HG03175 (cell line): Measurements from ENCODE around the gene IQUB.
"Not testable (repeated sequence)": the region's sequence is repeated elsewhere in the genome, so short reads cannot be mapped to it uniquely, and the experiment has no call there.

ENCODE experiments used
- ATAC-seq: cut with Tn5 transposase; IDR thresholded peaks from one replicate; pipeline ENCODE4 v1.9.1; 2021; ENCODE audit warnings: mild to moderate bottlenecking, moderate library complexity; ENCODE audit not compliant: unreplicated experiment

Gene IQUB

DNA sequence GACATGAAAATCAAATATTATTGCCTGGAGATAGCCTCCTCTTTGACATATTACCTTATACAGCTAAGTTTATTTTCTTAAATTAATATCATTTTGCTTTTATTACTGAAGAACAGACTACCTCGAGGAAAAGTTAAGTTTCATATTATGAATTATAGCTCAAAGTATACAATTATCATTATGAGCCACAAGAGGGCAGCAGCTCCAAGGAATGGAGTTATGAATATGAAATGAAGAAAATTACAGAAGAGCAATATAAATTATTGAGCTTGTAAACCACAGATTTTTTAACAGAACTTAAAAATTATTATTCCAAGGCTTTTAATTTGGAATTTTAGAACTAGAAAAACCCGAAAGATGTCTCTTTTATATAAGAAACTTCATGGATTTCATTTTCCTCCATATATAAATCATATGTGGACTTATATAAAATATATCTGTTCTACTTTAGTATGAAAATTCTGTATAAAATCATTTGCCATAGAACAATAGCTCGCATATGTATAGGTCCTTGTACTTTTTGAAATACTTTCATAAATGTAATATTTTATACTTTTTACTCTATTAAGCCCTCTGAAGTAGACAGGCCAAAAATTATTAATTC lies 40.1 kb downstream of the IQUB start:
- ATAC-seq, result peak; percentile 70

DNA sequence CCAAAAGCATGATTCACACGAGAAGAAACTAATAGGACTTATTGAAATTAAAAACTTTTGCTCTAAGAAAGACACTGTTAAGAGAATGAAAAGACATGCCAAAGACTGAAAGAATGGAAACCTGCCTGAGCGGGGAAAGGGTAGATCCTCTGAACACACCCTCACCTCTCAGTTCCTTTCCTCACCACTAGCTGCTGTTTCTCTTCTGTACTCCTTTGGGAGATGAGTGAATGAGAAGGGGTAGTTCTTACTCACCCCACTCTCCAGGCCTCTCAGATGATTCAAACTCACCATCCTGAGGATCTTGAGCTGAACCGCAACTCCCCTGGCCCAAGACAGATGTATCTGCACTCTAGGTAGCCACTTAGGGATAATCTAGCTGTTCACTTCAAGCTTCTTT lies 41.9 kb downstream of the IQUB start:
- ATAC-seq, result peak; percentile 84

DNA sequence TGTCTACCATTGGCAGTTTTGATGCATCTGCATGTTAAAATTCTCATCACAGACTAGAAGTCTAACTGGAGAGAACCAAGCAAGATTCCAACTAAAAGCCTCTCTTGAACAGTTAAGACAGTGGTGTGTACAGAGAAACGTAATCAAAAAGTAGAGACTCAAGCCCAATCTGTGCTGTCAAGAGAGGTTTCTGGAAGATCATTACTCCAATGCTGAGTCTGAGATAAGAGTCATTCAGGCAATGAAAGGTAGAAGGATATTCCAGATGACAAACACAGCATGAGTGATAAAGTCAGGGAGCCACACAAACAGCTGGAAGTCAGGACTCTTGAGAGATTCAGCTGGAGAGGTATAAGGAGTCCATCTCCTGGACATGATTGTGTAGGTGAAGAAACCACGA lies 48.7 kb downstream of the IQUB start:
- no peak for ATAC-seq

DNA sequence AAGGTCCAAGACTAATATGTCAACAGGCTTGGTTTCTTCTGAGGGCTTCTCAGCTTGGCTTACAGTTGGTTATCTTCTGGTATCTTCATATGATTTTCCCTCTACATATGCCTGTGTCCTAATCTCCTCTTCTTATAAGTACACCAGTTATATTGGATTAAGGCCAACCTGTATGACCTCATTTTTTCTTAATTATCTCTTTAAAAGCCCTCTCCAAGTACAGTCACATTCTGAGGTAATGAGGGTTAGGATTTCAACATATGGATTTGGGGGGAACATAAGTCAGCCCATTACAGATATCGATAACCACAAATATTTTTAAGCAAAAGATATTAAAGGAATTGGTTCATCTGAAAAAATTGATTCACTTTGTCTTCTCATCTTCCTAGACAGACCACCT lies 49.2 kb downstream of the IQUB start:
- ATAC-seq, result no peak

DNA sequence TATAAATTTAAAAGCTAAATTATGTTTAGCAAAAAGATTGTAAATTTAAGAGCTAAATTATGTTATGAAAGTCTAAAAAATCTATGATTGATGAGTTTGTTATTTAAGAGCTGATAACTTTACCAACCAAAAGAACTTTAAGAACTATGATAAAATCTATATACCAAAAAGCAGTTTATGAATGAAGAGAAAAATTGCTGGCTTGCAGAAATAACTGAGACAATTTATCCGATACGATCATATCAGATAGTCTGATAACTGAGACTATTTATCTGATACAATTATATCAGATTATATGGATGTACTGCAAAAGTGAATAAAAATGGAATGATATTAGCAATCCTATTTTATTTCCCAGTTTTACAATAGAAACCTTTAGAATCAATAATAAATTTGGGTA lies 50.2 kb downstream of the IQUB start:
- ATAC-seq, result no peak

DNA sequence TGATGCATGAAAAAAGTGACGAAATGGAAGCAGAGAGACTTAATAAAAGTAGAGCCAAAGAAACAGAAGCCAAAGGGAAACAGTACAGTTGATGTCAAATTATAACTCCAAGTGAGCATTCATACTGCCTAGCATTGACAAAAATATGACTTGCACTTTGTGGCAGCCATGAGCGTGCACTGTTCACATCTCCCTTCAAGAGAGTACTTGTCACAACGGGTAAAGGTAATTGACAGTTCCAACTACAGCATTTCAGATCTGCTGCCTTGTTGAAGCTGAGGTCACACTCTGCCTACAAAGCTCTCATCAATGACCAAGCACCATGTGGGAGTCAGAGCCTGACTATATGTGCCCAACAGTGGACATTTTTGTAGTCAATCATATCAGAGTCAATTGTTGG lies 54.3 kb downstream of the IQUB start:
- ATAC-seq, result no peak

DNA sequence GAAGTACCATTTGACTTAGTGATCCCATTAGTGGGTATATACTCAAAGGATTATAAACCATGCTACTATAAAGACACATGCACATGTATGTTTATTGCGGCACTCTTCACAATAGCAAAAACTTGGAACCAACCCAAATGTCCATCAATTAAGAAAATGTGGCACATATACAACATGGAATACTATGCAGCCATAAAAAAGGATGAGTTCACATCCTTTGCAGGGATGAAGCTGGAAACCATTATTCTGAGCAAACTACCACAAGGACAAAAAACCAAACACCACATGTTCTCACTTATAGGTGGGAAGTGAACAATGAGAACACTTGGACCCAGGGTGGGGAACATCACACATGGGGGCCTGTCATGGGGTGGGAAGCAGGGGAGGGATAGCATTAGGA lies 56.3 kb downstream of the IQUB start:
- ATAC-seq, result not testable (repeated sequence)

DNA sequence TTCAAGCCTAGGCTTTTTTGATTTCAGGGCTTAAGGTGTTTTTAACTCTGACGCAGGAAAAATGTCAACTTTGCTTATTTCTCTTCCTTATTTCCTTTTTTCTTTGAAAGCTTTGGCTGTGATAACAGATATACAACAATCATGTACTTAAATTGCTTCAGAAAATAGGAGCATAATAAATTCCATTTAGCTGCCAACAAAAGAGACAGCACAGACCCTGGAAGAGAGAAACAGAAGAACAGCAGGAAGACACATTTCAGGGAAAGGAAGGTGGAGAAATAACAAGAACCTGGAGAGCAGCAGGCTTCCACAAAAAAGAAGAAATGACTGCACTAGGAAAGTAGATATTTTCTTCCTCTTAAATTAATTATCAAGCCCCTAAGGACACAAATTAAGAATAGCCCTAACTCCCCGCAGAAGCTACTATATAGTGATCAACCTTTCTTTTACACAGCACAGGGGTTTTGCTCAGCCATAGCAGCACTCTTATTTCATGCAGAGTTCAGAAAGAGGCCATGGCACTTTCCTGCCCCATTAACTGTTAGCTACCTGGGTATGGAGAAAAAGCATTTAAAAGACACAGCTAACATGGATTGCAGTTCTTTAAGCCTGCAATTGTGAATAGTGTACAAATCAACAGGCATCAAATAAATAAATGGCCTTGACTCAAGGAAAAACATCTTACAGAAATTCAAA lies 61.5 kb downstream of the IQUB start:
- ATAC-seq, result no peak

DNA sequence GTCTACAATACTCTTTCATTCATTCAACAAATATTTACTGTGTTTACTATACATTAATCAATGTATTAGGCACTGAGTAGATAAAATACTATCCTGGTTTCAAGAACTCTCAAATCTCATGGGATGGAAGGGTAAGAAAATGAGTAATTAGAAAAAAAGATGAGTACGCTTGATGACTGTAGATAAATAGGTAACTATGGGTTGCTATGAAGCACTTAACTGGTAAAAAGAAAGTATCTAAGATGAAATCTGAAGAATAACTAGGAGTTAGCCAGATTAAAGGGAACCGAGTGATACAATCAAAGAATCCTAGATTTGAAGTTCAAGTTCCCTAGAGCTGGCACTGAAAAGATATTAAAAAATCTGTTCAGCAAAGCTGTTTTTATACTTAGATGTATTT lies 62.1 kb downstream of the IQUB start:
- ATAC-seq, result no peak

DNA sequence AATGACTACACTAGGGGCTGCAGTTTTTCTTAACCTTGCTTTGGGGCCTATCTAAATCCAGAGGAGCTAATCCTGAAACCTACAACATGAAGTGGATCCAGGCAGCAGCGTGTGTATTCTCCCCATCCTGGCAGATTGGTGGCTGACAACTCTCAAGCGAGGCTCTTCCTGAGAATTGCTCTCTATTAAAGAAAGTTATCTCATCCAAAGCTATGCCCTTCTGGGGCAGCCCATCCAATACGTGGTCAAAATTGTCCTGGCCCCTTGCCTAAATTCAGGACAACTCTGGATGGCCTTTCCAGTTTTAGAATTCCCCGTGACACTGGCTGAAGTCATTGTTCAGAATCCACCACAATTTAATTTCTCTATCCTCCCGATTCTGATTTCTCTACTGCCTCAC lies 66.1 kb downstream of the IQUB start:
- ATAC-seq, result no peak

DNA sequence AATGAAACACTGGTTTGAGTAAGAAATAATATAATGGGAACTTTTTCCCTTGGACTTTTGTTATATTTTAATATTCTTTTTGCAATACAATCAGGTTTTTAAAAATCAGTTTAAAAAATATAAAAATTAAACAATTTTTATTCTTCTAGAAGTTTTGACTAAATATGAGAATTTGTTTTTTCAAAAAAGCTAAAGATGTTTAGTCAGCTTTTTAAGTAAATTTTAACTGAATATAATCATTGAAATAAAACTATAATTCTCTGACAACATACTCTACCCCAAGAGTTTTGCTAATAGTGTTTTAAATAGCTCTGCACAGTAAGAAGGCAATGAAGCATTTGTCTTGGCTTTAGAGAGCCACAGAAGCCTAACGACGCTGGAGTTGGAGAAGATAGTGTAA lies 70.5 kb downstream of the IQUB start:
- no peak for ATAC-seq

DNA sequence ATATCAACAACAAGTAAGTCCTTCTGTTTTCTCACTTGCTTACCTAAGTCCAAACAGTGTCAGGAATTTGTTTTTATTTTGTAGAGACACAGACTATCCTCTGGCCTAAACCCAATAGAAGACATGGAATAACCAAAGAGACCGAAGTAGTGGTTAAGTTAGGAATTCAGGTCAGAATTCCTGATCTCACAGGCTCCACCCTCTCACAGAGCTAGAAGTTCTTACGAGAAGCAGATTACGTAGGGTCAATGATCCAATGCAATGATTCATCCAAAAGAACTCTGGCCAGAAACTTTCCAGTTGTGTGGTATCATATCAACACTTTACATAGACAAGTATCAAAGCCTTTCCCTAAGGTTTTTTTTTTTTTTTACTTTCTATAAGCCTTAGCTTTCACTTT lies 73.8 kb downstream of the IQUB start:
- ATAC-seq, result no peak

DNA sequence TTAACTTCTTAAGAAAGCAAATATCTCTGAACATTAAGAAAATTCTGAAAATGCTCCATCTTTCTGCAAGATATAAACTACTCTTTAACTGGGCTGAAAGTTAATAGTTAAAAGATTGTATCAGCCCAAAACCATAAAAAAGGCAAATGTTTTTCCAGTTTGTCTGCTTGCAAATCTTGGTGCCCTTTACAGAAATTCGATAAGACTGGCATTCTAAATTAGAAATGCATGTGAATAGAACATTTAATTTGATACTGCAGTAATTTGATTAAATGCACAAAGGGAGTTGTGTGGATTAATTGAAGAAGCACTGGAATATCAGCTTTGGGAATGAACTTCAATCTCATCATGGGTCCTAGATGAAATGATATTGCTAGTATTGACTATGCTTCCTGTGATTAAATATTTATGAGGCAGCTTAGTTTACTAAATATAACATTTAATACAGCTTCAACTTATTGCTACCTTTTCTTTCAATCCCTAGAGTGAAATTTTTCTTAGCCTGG lies 78.4 kb downstream of the IQUB start:
- no peak for ATAC-seq

DNA sequence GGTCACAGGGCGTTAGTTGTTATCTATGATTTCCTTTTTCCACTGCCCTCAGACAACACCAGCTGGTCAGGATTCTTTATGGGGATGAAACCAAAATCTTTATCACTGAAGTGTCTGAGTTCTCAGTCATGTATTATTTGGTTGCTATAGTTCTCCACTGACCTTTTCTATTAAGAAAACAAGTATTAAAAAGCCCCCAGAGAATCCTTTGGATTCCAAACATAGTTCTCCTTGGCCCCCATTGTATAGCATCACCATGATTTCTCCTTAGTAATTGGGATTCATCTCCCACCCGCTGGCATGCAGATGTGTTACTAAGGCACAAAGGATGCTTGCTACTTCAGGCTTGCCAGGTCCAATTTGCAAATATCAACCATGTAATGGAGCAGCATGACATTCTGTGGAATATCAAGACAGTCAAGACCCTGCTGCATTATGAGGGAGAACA lies 94.3 kb downstream of the IQUB start:
- ATAC-seq, result no peak

DNA sequence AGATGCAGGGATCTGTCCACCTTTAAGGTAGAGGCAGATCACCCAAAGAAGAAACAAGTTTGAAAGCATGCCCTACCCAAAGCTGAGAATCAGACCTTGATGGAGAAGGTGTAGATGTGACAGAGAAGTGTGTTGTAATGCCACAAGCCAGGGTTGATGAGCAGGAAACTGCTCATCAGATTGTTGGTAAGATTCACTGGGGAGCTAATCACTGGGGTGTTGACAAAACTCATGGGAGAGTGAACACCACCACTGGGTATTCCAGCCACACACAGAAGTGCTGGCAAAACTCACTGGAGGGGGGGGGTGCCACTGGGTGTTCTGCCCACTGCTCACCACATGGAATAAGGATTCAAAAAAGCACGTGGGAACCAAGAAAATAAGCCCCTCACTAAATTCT lies 95.2 kb downstream of the IQUB start:
- no peak for ATAC-seq

DNA sequence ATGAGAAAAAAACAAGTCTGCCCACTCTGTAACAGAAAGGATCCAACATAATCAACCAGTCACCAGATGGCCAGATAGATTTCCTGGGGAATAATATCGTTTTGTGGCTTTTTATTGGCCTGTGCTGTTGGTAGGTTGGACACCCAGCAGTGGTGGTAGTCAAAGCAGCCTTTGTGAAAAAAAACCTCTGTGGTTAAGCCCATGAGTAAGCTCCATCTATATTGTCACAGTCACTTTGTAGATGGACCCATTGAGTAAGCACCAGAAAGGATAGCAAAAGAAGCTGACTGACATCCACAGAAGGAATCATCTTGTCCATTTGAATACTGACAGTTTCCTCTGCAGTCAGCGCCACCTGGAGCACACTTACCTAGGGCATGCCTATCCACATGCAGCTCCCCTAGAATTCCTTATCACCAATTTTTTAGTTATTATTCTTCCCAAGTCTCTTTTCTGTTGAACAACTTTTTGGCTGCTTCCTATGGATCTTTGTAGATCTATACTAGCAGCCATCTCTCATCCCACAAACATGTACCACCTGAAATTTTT lies 96.9 kb downstream of the IQUB start:
- ATAC-seq, result no peak

DNA sequence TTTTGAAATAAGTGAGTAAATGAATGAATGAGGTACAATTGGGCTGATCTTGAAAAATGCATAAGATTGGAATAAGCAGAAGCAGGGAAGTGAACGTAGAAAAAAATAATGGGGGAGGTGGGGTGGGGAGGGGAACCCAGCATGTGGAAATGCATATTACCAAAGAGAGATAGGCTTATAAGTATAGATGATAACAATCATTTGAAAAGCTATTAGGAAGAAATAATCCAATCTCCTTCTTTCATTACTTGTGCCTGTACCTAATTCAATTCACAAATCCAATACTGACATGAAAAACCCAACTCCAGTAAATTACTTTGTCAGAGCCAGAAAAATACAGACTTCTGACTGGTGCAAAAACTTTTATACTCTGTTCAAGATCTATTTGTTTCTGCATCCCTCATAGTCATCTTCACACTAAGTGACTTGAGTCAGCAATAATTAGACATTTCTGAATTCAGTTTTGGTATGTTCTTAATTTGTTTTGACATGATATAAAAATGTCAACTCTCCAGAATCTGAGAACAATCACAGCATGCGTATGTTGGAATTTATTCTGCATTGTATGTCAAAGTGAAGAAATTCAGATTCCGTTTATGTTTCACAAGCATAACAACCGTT lies 99.2 kb downstream of the IQUB start:
- ATAC-seq, result no peak

DNA sequence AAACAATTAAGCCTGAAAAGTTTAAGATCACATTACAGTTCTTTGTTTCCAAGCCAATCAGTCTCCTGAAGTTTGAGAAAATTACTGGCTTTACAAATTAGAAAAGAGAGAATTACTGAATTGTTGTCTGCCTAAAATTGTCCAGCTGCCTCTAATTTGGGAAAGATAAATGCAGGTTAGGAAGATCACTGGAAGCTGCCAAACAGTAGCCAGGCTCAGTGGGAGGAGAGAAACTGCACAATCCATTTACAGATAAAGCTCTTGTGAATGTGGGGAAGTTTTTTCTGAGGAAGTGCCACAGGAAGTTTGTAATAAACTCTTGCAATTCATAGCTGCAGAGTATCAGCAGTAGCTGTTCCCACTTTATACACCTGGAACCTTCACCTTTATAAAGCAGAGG lies 100.7 kb downstream of the IQUB start:
- no peak for ATAC-seq

DNA sequence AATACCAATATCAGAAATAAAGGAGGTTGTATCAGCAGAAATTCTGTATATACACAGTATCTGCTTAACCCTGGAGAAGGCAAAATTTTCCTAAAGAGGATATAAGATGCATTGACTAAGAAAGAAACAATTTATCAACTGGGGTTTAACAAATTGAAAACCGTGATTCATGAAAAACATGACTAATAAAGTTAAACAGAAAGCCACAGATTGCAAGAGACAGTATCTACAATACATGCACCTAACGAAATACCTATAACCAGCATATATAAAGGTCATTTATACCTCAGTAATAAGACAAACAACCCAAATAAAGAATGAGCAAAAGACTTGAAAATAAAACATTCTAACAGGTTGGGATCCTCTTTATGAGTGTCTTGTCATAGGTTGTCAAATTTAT lies 101.8 kb downstream of the IQUB start:
- ATAC-seq, result no peak

DNA sequence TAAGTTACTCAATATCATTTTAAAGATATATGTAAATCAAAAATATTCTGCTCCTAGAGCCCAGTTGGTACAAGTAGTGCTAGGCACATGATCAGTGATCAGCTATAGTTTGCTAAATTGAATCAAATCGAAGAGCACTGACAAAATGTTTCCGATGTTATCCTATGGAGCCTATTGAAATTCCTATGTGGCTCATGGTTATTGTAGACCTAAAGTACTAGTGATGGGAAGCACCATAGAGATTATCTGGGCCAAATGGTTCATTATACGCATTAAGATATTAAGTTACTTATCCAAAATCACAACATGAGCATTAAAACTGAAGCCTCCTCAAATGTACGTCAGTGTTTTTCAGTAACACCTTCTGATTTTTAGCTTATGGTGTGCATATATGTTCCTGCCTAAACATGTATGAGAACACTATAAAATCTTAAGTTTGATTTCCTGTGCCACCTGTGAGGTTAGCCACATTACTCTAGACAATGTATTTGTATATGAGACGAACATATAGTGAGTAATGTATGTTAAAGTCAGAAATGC lies 103.2 kb downstream of the IQUB start:
- no peak for ATAC-seq

DNA sequence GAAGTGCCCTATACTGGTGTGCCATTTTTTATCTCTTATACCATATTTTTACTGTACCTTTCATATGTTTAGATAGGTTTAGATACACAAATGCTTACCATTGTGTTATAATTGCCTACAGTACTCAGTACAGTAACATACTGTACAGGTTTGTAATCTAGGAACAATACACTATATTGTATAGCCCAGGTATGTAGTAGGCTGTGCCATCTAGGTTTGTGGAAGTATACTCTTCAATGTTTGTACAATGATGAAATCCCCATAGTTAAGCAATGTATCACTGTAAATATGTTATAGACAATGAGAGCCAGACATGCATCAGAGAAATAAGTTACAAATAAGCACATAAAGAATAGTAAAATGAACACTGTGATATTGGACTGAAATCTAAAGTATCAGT lies 109.1 kb downstream of the IQUB start:
- no peak for ATAC-seq

DNA sequence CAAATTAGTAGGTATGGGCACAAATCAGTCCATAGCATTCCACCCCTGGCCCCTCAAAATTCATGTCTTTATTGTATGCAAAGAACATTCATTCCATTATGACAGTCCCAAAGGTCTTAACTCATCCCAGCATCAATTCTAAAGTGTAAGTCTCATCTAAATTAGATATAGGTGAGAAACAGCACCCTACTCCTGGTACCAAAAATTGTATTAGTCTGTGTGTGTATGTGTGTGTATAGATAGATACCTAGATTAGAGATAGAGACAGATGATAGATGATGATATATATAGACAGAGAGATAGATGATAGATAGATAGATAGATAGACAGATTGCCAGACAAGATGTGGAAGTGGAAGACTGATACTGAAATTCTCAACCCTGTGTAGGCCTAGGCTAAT lies 109.9 kb downstream of the IQUB start:
- no peak for ATAC-seq
